HepG2 (cell line): ENCODE data around the gene PPA2. TPM values are rescaled to one million over a fixed set of nuclear protein-coding genes. Genes with fewer than 3 reads are reported as not detected.
A peak's percentile ranks its signal among the peaks of the same experiment; 100 is the strongest.

Experiments used
- CHD4 ChIP-seq: fragments of 200-600 bp; sonication (generic); IDR thresholded peaks from 2 replicates; pipeline ENCODE4 v1.7.0; 2017; ENCODE audit warnings: mild to moderate bottlenecking, low read length, borderline replicate concordance
- CSRNP2 ChIP-seq: sonication (generic); formaldehyde crosslinking; conservative IDR thresholded peaks from 2 replicates; pipeline ENCODE4 v1.8.0; 2022; ENCODE audit warnings: low read depth, missing genetic modification reagents
- EZH2 ChIP-seq: conservative IDR thresholded peaks from 2 replicates; pipeline ENCODE4 v1.6.1; 2012; ENCODE audit warnings: mild to moderate bottlenecking, low read depth, low read length, moderate library complexity
- KAT8 ChIP-seq: IDR thresholded peaks from 2 replicates; pipeline ENCODE4 v1.6.1; 2016; ENCODE audit warnings: missing genetic modification reagents, missing compliant biosample characterization
- MAFF ChIP-seq: IDR thresholded peaks from 2 replicates; pipeline ENCODE4 v1.6.1; 2011; ENCODE audit warnings: low read depth, low read length, improper control_type of control experiment
- MTERF4 ChIP-seq: sonication (generic); formaldehyde crosslinking; IDR thresholded peaks from 2 replicates; pipeline ENCODE4 v1.8.0; 2023; ENCODE audit warnings: mild to moderate bottlenecking, missing genetic modification reagents
- NPAS2 ChIP-seq: sonication (generic); formaldehyde crosslinking; IDR thresholded peaks from 2 replicates; pipeline ENCODE4 v1.8.0; 2022; ENCODE audit warnings: mild to moderate bottlenecking, missing genetic modification reagents, borderline replicate concordance
- NR1H2 ChIP-seq: sonication (generic); formaldehyde crosslinking; IDR thresholded peaks from 2 replicates; pipeline ENCODE4 v1.8.1; 2022; ENCODE audit warnings: low read depth, missing genetic modification reagents, borderline replicate concordance
- NR2F2 ChIP-seq: IDR thresholded peaks from 2 replicates; pipeline ENCODE4 v1.6.1; 2012; ENCODE audit warnings: low read depth, inconsistent platforms, borderline replicate concordance
- SRF ChIP-seq: IDR thresholded peaks from 2 replicates; pipeline ENCODE4 v1.6.1; 2011; ENCODE audit warnings: mild to moderate bottlenecking, low read depth, low read length, moderate library complexity
- SYNCRIP ChIP-seq: fragments of 200-400 bp; formaldehyde crosslinking; IDR thresholded peaks from 2 replicates; pipeline ENCODE4 v1.6.1; 2018; ENCODE audit warnings: mild to moderate bottlenecking, low read depth, low read length; ENCODE audit not compliant: insufficient read depth
- TP53 ChIP-seq: sonication (generic); formaldehyde crosslinking; conservative IDR thresholded peaks from 2 replicates; pipeline ENCODE4 v1.4.0; 2020; ENCODE audit warnings: missing genetic modification reagents
- ZFAT ChIP-seq: sonication (generic); formaldehyde crosslinking; conservative IDR thresholded peaks from 2 replicates; pipeline ENCODE4 v1.8.1; 2023; ENCODE audit warnings: missing genetic modification reagents, inconsistent platforms
- ZNF264 ChIP-seq: sonication (generic); formaldehyde crosslinking; IDR thresholded peaks from 2 replicates; pipeline ENCODE4 v1.4.0; 2020; ENCODE audit warnings: missing genetic modification reagents
- ZNF296 ChIP-seq: sonication (generic); formaldehyde crosslinking; conservative IDR thresholded peaks from 2 replicates; pipeline ENCODE4 v1.5.0; 2020; ENCODE audit warnings: mild to moderate bottlenecking, missing genetic modification reagents
- ZNF333 ChIP-seq: sonication (generic); formaldehyde crosslinking; IDR thresholded peaks from 2 replicates; pipeline ENCODE4 v1.4.0; 2020; ENCODE audit warnings: mild to moderate bottlenecking, missing genetic modification reagents, borderline replicate concordance
- ZNF430 ChIP-seq: sonication (generic); formaldehyde crosslinking; IDR thresholded peaks from 2 replicates; pipeline ENCODE4 v1.9.0; 2021; ENCODE audit warnings: mild to moderate bottlenecking, missing genetic modification reagents
- ZNF468 ChIP-seq: sonication (generic); formaldehyde crosslinking; IDR thresholded peaks from 2 replicates; pipeline ENCODE4 v1.8.0; 2022; ENCODE audit warnings: mild to moderate bottlenecking, moderate library complexity, missing genetic modification reagents
- ZNF776 ChIP-seq: sonication (generic); formaldehyde crosslinking; IDR thresholded peaks from 2 replicates; pipeline ENCODE4 v1.4.0; 2020; ENCODE audit warnings: mild to moderate bottlenecking, missing genetic modification reagents
- ZNF790 ChIP-seq: sonication (generic); formaldehyde crosslinking; IDR thresholded peaks from 2 replicates; pipeline ENCODE4 v1.8.0; 2022; ENCODE audit warnings: missing genetic modification reagents, mild to moderate bottlenecking, borderline replicate concordance
- ZNF816 ChIP-seq: sonication (generic); formaldehyde crosslinking; IDR thresholded peaks from 2 replicates; pipeline ENCODE4 v1.8.0; 2022; ENCODE audit warnings: missing genetic modification reagents, mild to moderate bottlenecking, borderline replicate concordance
- polyA plus RNA-seq, 8 experiments: library from polyadenylated mRNA; depleted of rRNA in 3 of 8; stranded (reverse) in 7 of 8; unstranded in 1 of 8; fragments of >200 nt; fragmentation: Illumina TruSeq in 4 of 8; extraction: Trizol in 4 of 8; gene quantifications; 2 replicates each; pipeline versions ENCODE4 v1.2.1 to v1.2.3, GENCODE V29; 2011 to 2016; ENCODE audit warnings: low read depth in 4 of 8, missing spikeins in 1 of 8, mixed read lengths in 1 of 8; ENCODE audit not compliant: insufficient read depth in 1 of 8
- total RNA-seq, 5 experiments: library from RNA; depleted of rRNA; stranded (reverse); fragments of >200 nt; fragmentation: Illumina TruSeq; extraction: Trizol; gene quantifications; 2 replicates each; pipeline ENCODE4 v1.2.3, GENCODE V29; 2016; ENCODE audit warnings: low read depth in 1 of 5
- TF ChIP-seq, protein P1 (sequence below): sonication (generic); formaldehyde crosslinking; IDR thresholded peaks from 2 replicates; pipeline ENCODE4 v1.4.0; 2020; ENCODE audit warnings: missing genetic modification reagents

Gene PPA2
- total and polyA plus RNA-seq, 2 of the 13 experiments (the other 11 are each of a cell fraction or from before 2014, with no cell fraction given) = 44.2 to 70.6 TPM

DNA sequence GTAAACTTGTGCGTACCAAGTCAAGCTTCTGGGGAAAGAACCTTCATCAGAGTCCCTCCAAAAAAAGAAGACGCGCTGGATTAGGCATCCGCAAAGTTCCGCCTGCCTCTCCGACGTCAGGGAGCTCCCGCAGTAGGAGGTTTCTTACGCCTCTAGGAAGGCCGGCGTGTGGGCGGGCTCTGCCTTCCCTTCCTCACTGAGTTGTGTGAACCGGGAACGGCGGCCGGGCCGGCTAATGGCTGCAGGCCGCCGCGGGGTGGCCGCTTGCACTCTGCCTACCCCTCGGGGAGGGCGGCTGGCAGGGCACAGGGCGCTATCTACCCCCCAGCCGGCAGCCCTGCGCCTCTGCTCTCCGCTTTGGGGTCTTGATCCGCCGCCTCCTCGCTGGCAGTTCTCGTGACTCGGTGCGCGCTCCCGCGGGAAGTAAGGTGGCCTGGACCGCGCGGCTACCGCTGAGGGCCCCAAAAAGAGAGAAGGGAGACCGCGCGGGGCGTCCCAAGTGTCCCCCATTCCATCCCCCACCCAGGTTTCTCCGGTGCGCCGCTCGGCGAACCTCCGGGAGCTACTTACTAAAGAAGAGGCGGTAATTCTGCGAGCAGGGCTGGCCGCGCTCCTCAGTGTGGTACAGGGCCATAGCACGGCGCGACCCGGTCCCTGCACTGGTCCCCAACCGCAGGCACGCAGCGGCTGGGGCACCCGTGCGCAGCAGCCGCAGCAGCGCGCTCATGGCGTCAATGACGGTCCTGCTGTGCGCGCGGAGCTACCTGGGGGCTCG, at the start of gene PPA2 (continued):
- TF ChIP-seq, protein P1, sequence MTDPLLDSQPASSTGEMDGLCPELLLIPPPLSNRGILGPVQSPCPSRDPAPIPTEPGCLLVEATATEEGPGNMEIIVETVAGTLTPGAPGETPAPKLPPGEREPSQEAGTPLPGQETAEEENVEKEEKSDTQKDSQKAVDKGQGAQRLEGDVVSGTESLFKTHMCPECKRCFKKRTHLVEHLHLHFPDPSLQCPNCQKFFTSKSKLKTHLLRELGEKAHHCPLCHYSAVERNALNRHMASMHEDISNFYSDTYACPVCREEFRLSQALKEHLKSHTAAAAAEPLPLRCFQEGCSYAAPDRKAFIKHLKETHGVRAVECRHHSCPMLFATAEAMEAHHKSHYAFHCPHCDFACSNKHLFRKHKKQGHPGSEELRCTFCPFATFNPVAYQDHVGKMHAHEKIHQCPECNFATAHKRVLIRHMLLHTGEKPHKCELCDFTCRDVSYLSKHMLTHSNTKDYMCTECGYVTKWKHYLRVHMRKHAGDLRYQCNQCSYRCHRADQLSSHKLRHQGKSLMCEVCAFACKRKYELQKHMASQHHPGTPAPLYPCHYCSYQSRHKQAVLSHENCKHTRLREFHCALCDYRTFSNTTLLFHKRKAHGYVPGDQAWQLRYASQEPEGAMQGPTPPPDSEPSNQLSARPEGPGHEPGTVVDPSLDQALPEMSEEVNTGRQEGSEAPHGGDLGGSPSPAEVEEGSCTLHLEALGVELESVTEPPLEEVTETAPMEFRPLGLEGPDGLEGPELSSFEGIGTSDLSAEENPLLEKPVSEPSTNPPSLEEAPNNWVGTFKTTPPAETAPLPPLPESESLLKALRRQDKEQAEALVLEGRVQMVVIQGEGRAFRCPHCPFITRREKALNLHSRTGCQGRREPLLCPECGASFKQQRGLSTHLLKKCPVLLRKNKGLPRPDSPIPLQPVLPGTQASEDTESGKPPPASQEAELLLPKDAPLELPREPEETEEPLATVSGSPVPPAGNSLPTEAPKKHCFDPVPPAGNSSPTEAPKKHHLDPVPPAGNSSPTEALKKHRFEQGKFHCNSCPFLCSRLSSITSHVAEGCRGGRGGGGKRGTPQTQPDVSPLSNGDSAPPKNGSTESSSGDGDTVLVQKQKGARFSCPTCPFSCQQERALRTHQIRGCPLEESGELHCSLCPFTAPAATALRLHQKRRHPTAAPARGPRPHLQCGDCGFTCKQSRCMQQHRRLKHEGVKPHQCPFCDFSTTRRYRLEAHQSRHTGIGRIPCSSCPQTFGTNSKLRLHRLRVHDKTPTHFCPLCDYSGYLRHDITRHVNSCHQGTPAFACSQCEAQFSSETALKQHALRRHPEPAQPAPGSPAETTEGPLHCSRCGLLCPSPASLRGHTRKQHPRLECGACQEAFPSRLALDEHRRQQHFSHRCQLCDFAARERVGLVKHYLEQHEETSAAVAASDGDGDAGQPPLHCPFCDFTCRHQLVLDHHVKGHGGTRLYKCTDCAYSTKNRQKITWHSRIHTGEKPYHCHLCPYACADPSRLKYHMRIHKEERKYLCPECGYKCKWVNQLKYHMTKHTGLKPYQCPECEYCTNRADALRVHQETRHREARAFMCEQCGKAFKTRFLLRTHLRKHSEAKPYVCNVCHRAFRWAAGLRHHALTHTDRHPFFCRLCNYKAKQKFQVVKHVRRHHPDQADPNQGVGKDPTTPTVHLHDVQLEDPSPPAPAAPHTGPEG (CRISPR knock-in tag) = peak; percentile 65
- TF ChIP-seq ZNF296 (no peak), KAT8 (CRISPR knock-in tag) (peak; percentile 82), EZH2 (no peak), NR1H2 (CRISPR knock-in tag) (no peak), ZNF468 (no peak), CSRNP2 (CRISPR knock-in tag) (no peak), SYNCRIP (no peak), MTERF4 (no peak; the same call in 1 of the 2 replicates), NPAS2 (CRISPR knock-in tag) (no peak), SRF (no peak), ZFAT (no peak), ZNF816 (CRISPR knock-in tag) (0 out of 2 replicates have a peak, but pooled peaks have one; percentile 74), MAFF (no peak), ZNF264 (CRISPR knock-in tag) (0 out of 2 replicates have a peak, but pooled peaks have one; percentile 37), TP53 (CRISPR knock-in tag) (peak; percentile 88; the same call in 1 of the 2 replicates), ZNF790 (CRISPR knock-in tag) (no peak; the same call in 1 of the 2 replicates), ZNF333 (no peak; the same call in 1 of the 2 replicates), CHD4 (no peak), ZNF776 (CRISPR knock-in tag) (0 out of 2 replicates have a peak, but pooled peaks have one; percentile 46), ZNF430 (no peak), NR2F2 (no peak; the same call in 1 of the 2 replicates)
